Measurements from ENCODE around the gene CCDC3. TPM values are rescaled to one million over a fixed set of nuclear protein-coding genes. Genes with fewer than 3 reads are reported as not detected.

The CCDC3 gene
- total RNA-seq, 6 experiments from 2014 or later = 3.6 to 10.2 (median 5.8) TPM

DNA sequence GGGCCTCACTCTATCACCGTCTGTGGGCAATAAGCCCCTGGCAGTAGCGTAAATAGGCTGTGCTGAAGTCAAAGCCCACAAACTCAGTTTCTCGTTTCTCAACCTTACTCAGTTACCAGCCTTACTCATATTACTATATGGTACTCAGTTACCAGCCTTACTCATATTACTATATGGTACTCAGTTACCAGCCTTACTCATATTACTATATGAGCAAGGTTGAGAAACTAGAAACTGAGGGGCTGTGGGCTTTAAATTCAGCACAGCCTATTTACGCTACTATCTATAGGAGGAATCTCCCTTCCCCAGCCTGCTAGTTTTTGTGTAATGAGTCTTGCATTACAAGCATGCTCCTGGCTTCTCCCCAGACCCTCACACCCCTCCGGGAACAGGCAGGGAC, 35.4 kb downstream of the CCDC3 start:
- 70% methylated on average over 5 of the region's 5 CpGs for WGBS (ENCODE audit: insufficient coverage, low coverage, low lambda C conversion rate, missing lambda C conversion rate)
- intact Hi-C loops (cut with DNase I) = no loop called here
- Histone ChIP-seq H3K4me1 (peaks cover 0 to under 1% (median 0%) of the 10 kb centered on the region in 4 donors), H3K27ac (no peak overlapping the region), H3K27me3 (no peaks in the 10 kb centered on the region), H3K36me3 (no peaks in the 10 kb centered on the region), H3K4me3 (no peak overlapping the region), H3K9me3 (no peaks in the 10 kb centered on the region)
- TF ChIP-seq, protein P1, sequence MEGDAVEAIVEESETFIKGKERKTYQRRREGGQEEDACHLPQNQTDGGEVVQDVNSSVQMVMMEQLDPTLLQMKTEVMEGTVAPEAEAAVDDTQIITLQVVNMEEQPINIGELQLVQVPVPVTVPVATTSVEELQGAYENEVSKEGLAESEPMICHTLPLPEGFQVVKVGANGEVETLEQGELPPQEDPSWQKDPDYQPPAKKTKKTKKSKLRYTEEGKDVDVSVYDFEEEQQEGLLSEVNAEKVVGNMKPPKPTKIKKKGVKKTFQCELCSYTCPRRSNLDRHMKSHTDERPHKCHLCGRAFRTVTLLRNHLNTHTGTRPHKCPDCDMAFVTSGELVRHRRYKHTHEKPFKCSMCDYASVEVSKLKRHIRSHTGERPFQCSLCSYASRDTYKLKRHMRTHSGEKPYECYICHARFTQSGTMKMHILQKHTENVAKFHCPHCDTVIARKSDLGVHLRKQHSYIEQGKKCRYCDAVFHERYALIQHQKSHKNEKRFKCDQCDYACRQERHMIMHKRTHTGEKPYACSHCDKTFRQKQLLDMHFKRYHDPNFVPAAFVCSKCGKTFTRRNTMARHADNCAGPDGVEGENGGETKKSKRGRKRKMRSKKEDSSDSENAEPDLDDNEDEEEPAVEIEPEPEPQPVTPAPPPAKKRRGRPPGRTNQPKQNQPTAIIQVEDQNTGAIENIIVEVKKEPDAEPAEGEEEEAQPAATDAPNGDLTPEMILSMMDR (IDR thresholded peaks at IDR 0.05) = no peak
- no peak for TF ChIP-seq POLR2A (IDR thresholded peaks at IDR 0.05)
- ATAC-seq = no peak
- no peak for DNase-seq

GRCh38 chr10:12965571-12965970, 35.9 kb downstream of the CCDC3 start:
- no peak for DNase-seq
- intact Hi-C loops (cut with DNase I) = no loop called here
- 38% methylated on average over 4 of the region's 4 CpGs for WGBS (ENCODE audit: insufficient coverage, low coverage, low lambda C conversion rate, missing lambda C conversion rate)
- H3K27ac ChIP-seq = no peak overlapping the region
- TF ChIP-seq, protein P1 (IDR thresholded peaks at IDR 0.05) = no peak
- TF ChIP-seq POLR2A (IDR thresholded peaks at IDR 0.05) = no peak
- H3K27me3 ChIP-seq = no peaks in the 10 kb centered on the region
- H3K4me3 ChIP-seq = no peak overlapping the region
- H3K9me3 ChIP-seq = no peaks in the 10 kb centered on the region
- H3K36me3 ChIP-seq = no peaks in the 10 kb centered on the region
- peaks cover 0 to 6% (median 2%) of the 10 kb centered on the region in 4 donors for H3K4me1 ChIP-seq
- ATAC-seq = no peak

DNA sequence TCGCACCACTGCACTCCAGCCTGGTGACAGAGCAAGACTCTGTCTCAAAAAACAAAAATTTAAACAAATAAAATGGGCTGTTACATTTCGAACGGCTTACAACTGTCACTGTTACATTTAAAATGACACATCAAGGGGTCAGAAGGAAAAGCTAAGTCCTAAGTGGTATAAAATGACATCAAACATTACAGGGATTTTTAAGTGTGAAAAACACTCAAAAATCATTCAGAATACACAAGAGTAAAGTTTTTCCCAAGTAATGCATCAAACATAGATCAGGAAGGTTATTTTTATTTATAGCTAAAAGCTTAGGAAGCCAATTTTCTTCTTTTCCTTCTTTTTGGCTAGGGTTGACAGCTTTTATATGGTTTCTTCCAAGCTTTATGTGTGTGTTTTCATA, 39.0 kb downstream of the CCDC3 start:
- Histone ChIP-seq H3K27ac (no peak overlapping the region), H3K4me3 (no peak overlapping the region), H3K36me3 (no peaks in the 10 kb centered on the region), H3K27me3 (no peaks in the 10 kb centered on the region), H3K9me3 (no peaks in the 10 kb centered on the region), H3K4me1 (peaks cover 0 to 11% (median 4%) of the 10 kb centered on the region in 4 donors)
- WGBS (ENCODE audit: insufficient coverage, low coverage, low lambda C conversion rate, missing lambda C conversion rate) = 80% methylated on average over 3 of the region's 3 CpGs
- ATAC-seq = no peak
- TF ChIP-seq, protein P1 (IDR thresholded peaks at IDR 0.05) = no peak
- TF ChIP-seq POLR2A (IDR thresholded peaks at IDR 0.05) = no peak
- DNase-seq = no peak
- intact Hi-C loops (cut with DNase I) = no loop called here

DNA sequence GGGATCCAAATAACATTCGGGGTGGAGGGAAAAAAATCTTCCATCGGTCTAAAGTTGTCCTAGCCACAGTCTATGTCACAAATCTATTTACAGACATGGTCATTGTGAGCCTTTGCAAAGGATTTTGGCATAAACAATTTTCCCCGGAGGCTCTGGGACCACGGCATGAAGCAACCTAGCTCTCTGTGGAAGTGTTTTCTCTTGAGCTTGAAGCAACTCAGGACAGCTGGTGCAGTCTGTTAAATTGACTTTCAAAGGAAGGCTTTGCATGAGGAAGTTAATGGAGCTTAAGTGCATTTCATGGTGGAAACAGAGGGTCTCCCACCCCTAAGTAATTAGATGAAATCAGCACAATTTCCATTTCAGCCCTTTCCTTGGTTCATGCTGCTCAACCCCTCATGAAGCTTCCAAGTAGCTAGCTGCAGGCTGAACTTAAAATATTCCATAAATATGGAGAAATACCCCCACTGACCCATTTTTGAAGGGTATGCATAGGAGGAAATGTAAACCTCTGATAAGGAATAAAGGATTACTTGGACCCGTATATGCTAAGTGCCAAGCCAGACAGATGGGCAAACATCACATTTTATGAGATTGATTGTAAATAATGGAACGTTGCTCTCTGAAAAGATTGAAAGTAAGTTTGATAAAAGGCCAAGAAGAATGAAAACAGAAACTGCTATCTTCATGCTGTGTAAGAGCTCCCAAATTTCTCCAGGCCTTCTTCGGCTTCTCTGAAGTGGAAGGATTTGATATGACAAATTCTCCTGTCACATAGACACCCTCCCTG, 39.9 kb downstream of the CCDC3 start:
- ATAC-seq (no peak), DNase-seq (no peak)
- Histone ChIP-seq H3K4me3 (no peak overlapping the region), H3K27me3 (no peaks in the 10 kb centered on the region), H3K36me3 (no peaks in the 10 kb centered on the region), H3K9me3 (no peaks in the 10 kb centered on the region), H3K4me1 (peaks cover 0 to 11% (median 4%) of the 10 kb centered on the region in 4 donors), H3K27ac (no peak overlapping the region)
- 66% methylated on average over 7 of the region's 7 CpGs for WGBS (ENCODE audit: insufficient coverage, low coverage, low lambda C conversion rate, missing lambda C conversion rate)
- TF ChIP-seq POLR2A (IDR thresholded peaks at IDR 0.05) = no peak
- TF ChIP-seq, protein P1 (IDR thresholded peaks at IDR 0.05) = no peak
- intact Hi-C loops (cut with DNase I) = no loop called here

Data from right lobe of liver (tissue), 6 donors.